ENCODE measurements around the gene PGC.

The PGC gene

GRCh38 chr6:41746107-41746506, 1.1 kb downstream of the PGC start:
- DNase-seq (ENCODE audit: low read depth) = no peak

GRCh38 chr6:41744236-41744787, 2.9 kb downstream of the PGC start:
- DNase-seq (ENCODE audit: low read depth) = no peak

GRCh38 chr6:41743406-41744235, 3.6 kb downstream of the PGC start:
- no peak for DNase-seq (ENCODE audit: low read depth)

GRCh38 chr6:41741625-41742490, 5.3 kb downstream of the PGC start:
- DNase-seq (ENCODE audit: low read depth) = no peak

GRCh38 chr6:41740366-41741162, 6.6 kb downstream of the PGC start:
- DNase-seq (ENCODE audit: low read depth) = no peak

- no peak for DNase-seq (ENCODE audit: low read depth)
Observed at GRCh38 chr6:41739041-41739440, 8.2 kb downstream of the PGC start.

- DNase-seq (ENCODE audit: low read depth) = no peak
Observed at GRCh38 chr6:41737591-41738130, 9.5 kb downstream of the PGC start.

GRCh38 chr6:41736800-41737555, 10.2 kb downstream of the PGC start:
- DNase-seq (ENCODE audit: low read depth) = no peak

GRCh38 chr6:41736186-41736733, 10.9 kb downstream of the PGC start:
- no peak for DNase-seq (ENCODE audit: low read depth)

- peak; percentile 71 for DNase-seq (ENCODE audit: low read depth)
Observed at GRCh38 chr6:41735427-41736185, 11.6 kb downstream of the PGC start, which contains the start of gene TFEB. TSS of gene TFEB (minus strand) at chr6:41735608. CDS start at chr6:41691213, 44,395 bp downstream.

GRCh38 chr6:41734666-41735426, 12.4 kb downstream of the PGC start:
- DNase-seq (ENCODE audit: low read depth) = peak; percentile 38

- peak; percentile 29 for DNase-seq (ENCODE audit: low read depth)
Observed at GRCh38 chr6:41733707-41734665, 13.2 kb downstream of the PGC start.

- DNase-seq (ENCODE audit: low read depth) = no peak
Observed at GRCh38 chr6:41733360-41733706, 13.9 kb downstream of the PGC start.

- DNase-seq (ENCODE audit: low read depth) = no peak
Observed at GRCh38 chr6:41732591-41733359, 14.4 kb downstream of the PGC start.

GRCh38 chr6:41732149-41732548, 15.0 kb downstream of the PGC start:
- DNase-seq (ENCODE audit: low read depth) = no peak

GRCh38 chr6:41731561-41732086, 15.6 kb downstream of the PGC start:
- no peak for DNase-seq (ENCODE audit: low read depth)
